ENCODE measurements around the gene ILKAP. TPM values are rescaled to one million over a fixed set of nuclear protein-coding genes. Genes with fewer than 3 reads are reported as not detected.

The ILKAP gene
- polyA plus RNA-seq, 3 donors: 25.7 to 39.0 (median 30.7) TPM

DNA sequence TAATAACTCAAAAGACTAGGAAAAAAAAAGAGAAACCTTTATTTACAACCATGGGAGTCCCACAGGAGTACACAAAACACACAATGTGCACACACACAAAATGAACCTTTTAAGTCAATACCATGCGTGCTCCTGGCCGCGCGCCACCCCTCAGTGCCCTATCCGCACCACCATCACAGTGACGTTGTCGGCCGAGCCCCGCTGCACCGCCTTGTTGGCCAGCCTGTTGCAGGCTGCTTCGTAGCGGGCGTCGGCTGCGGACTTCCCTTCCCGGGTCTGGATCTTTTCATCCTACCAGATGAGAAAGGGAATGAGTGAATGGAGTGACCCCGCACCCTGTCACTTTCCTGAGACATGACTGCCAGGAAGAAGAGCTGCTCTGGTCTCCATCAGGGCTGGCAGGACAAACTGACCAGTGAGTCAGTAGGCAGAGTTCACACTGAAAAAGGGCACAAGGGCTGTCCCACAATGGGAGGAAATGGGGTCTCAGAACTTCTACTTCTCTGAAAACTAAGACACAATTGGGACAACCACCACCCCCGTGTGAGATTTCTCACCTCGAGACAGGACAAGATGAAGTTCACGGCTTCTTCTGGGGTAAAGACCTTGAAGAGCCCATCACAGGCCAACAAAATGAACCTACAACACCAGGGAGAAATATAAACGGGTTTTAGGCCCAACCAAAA lies 33.0 kb downstream of the ILKAP start:
- 92 to 94% (median 93%) methylated on average over 21 of the region's 21 CpGs for WGBS, 3 donors
- no peak overlapping the region for H3K27ac ChIP-seq (ENCODE audit: low read depth, low read length)

DNA sequence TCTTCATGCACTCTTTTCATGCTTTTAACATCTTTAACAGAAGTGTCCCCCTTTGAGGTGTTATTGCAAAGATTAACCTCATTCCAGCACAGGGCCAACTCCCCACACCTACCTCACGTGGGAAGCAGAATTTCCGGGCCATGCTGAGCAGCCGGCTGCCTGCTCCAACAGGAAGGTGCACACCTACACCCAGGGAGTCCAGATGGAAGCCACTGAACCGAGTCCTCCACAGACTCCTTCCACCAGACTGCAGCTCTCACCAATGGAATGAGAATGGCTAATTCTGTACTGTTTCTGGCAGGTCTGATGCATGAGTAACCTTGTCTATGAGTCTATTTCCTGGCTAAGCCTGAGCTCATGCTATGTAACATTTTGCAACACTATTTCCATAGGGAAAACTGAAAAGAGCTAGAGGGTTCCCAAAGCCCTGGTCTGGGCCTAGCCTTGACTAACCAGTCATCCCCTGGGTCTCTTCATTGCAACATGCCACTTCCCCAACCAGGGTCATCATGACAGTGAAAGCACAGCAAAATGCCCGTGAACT lies 33.7 kb downstream of the ILKAP start:
- WGBS, 3 donors: 52 to 75% (median 68%) methylated on average over 5 of the region's 5 CpGs
- no peak overlapping the region for H3K27ac ChIP-seq (ENCODE audit: low read depth, low read length)

- H3K27ac ChIP-seq (ENCODE audit: low read depth, low read length): no peak overlapping the region
- WGBS, 3 donors: 56 to 61% (median 56%) methylated on average over 6 of the region's 6 CpGs
Measured at GRCh38 chr2:238169048-238169707, 34.3 kb downstream of the ILKAP start.

- 88 to 91% (median 88%) methylated on average over 13 of the region's 13 CpGs for WGBS, 3 donors
- no peak overlapping the region for H3K27ac ChIP-seq (ENCODE audit: low read depth, low read length)
Measured at GRCh38 chr2:238168196-238169047, 35.1 kb downstream of the ILKAP start.

DNA sequence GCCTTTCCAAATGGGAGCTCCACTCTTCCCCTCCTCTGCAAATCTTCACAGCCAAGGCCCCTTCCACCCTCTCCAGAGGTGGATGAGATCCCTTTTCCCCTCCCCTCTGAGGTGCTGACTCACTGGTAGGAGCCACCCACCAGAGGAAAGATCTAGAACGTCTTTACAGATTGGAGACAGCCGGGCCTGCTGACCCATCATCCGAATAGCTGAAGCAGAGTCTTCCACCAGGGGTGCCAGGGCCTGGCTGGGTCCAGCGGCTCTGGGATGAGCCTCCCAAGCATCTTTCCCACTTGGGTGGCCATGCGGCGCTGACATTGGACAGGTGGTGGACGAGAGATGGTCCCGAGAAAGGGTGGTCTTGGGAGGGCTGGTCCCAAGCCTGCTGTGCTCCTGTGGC lies 35.7 kb downstream of the ILKAP start:
- no peak overlapping the region for H3K27ac ChIP-seq (ENCODE audit: low read depth, low read length)
- 76 to 83% (median 80%) methylated on average over 8 of the region's 8 CpGs for WGBS, 3 donors

DNA sequence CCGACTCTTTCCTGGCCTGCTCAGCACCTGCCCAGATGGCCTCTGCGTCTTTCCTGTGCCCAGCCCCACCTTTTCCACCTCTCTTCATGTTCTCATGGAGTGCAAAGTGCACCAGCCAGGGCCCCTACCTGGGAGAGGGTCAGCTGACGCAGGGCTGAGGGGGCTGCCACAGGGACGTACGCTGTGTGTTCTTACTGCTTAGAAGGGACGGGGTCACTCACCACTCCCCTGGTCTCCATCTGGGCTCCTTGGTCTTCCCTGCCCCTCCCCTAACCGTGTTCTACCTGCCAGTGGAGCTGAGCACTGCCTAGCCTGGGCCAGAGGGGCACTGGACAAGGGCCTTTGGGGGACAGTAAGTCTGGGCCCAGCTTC lies 36.2 kb downstream of the ILKAP start:
- no peak overlapping the region for H3K27ac ChIP-seq (ENCODE audit: low read depth, low read length)
- 80 to 95% (median 91%) methylated on average over 7 of the region's 7 CpGs for WGBS, 3 donors

GRCh38 chr2:238166391-238167343 lies 36.8 kb downstream of the ILKAP start:
- H3K27ac ChIP-seq (ENCODE audit: low read depth, low read length): no peak overlapping the region
- WGBS, 3 donors: 69 to 87% (median 86%) methylated on average over 24 of the region's 24 CpGs

DNA sequence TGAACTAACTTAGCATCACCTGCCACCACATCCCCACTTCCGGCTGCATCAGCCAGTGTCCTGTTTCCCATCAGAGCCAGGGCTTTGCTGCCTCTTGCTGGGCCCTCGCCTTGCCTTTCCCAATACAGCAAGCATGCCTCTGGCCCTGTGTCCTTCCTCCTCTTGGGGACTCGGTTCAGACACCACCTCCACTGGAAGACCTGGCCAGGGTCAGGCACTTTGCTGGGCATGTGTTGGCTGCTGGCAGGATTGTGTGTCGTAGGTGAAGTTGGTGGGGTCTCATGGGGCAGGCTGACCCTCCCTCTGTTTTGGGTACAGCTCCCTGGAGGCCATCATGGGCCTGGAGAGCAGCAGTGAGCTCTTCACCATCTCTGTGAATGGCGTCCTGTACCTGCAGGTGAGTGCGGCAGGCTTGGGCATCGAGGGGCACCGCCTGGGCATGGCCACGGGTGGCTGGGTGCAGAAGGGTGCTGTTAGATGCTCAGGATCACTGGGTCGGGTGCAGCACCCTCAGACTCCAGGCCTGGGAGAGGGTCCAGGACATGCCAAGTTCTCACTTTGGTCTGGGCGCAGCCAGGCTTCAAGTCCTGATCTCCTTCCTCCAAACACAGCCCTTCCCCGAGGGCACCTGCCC lies 38.1 kb downstream of the ILKAP start:
- no peak overlapping the region for H3K27ac ChIP-seq (ENCODE audit: low read depth, low read length)
- 90 to 95% (median 92%) methylated on average over 12 of the region's 12 CpGs for WGBS, 3 donors

DNA sequence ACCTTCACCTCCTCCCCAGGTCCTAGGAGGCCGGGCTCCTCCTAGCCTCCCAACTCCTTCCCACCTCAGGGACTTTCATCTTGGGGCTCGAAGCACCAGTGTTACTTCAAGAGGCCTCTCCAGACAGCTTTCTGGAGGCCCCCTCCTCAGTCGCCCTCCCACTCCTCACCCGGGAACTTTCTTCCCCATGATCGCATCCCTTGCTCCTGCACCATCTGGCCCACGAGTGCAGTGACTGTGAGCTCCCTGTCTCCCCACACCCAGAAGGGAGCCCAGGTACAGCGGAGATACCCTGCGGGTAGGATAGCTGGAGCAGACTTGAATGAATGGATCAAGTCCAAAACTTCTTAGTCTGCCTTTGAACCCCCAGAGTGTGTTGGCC lies 38.6 kb downstream of the ILKAP start:
- 92 to 97% (median 96%) methylated on average over 8 of the region's 8 CpGs for WGBS, 3 donors

GRCh38 chr2:238163481-238164198 lies 39.9 kb downstream of the ILKAP start:
- 3 to 8% (median 4%) methylated on average over 69 to 95 of the region's 95 CpGs for WGBS, 3 donors

More for the DNA sequence above, 38.6 kb downstream of the ILKAP start:
- no peak overlapping the region for H3K27ac ChIP-seq (ENCODE audit: low read depth, low read length)

GRCh38 chr2:238162846-238163441 lies 40.6 kb downstream of the ILKAP start:
- H3K27ac ChIP-seq (ENCODE audit: low read depth, low read length): no peak overlapping the region
- 62 to 67% (median 67%) methylated on average over 15 of the region's 15 CpGs for WGBS, 3 donors

More at GRCh38 chr2:238163481-238164198, 39.9 kb downstream of the ILKAP start:
- H3K27ac ChIP-seq (ENCODE audit: low read depth, low read length): no peak overlapping the region

DNA sequence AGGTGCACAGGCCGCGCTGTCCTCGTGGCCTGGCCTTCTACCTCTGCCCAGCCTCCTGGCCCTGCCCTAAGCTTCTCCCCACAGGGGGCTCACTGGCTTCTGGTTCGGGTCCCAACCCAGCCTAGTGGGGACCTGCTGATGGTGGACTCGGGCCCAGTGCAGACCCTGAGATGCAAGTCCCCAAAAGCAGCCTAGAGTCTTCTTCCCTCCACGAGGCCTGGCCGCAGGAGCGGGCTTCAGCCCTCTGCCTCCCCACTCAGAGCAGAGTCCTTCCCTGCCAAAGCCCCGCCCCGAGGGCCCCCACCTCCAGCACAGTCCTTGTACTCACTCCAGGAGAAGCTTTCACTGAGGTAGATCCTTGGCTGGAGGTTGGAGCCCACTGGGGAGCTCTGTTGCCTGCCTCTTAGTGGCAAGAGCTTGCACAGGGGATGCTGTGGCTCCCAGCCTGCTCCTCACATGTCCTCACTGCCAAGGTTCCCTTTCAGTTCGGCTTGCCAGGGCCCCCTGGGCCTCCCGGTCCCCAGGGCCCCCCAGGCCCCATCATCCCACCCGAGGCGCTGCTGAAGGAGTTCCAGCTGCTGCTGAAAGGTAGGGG lies 41.1 kb downstream of the ILKAP start:
- H3K27ac ChIP-seq (ENCODE audit: low read depth, low read length): no peak overlapping the region
- WGBS, 3 donors: 84 to 90% (median 87%) methylated on average over 14 of the region's 14 CpGs

DNA sequence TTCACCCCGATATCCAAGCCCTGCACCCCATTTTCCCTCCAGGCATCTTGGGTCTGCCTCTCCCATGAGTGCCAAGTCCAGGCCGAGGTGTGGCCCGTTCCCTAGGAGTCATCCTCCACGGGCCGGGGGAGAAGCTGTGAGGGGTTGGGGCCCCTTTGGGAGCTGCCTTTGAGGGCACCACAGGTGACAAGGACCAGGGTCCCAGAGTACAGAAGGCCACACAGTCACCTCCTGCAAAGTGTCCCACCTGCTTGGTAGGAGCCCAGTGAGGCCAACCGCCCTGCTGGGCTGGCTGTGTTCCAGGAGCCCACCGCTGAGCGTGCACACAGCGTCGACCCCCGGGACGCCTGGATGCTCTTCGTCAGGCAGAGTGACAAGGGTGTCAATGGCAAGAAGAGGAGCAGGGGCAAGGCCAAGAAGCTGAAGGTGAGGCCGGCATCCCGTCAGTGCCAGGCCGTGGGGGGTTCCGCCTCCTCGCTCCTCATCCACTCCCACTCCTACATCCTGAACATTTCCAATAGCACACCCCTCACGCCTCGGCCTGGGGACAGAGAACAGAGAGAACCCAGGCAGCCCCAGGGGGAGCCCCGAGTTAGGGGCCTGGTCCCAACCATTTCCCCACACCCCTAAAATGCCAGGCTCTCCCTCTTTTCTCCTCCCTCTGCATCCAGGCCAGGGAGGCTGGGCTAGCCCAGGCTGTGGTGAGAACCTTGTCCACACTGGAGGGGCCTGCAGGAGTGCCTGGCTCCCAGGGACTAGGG lies 42.0 kb downstream of the ILKAP start:
- 88 to 96% (median 89%) methylated on average over 18 to 21 of the region's 21 CpGs for WGBS, 3 donors
- H3K27ac ChIP-seq (ENCODE audit: low read depth, low read length): no peak overlapping the region

- H3K27ac ChIP-seq (ENCODE audit: low read depth, low read length): no peak overlapping the region
- WGBS, 3 donors: 50 to 74% (median 60%) methylated on average over 20 to 23 of the region's 23 CpGs
Measured at GRCh38 chr2:238160206-238161129, 43.0 kb downstream of the ILKAP start.
